Osteoblast (primary cell): ENCODE results near the gene GALM. TPM values are rescaled to one million over a fixed set of nuclear protein-coding genes. Genes with fewer than 3 reads are reported as not detected.

Source experiments
- DNase-seq: peaks from one replicate; pipeline ENCODE4 v3.0.0; 2011; ENCODE audit warnings: low spot score, mixed read lengths; ENCODE audit not compliant: insufficient read length; ENCODE audit errors: missing footprints
- H2AFZ ChIP-seq: 2 replicates; pipeline ENCODE4 v1.6.0; 2011; ENCODE audit warnings: mild to moderate bottlenecking, low read length
- H3K27ac ChIP-seq: 2 replicates; pipeline ENCODE4 v1.5.1; 2011; ENCODE audit warnings: mild to moderate bottlenecking, low read depth, low read length, moderate library complexity
- H3K27me3 ChIP-seq: 2 replicates; pipeline ENCODE4 v1.6.0; 2012; ENCODE audit warnings: mild to moderate bottlenecking, control low read depth, inconsistent platforms, low read length, moderate library complexity; ENCODE audit not compliant: insufficient read depth
- H3K36me3 ChIP-seq: 2 replicates; pipeline ENCODE4 v1.5.1; 2011; ENCODE audit warnings: mild to moderate bottlenecking, low read length, control low read depth, moderate library complexity; ENCODE audit not compliant: insufficient read depth
- H3K4me1 ChIP-seq: 2 replicates; pipeline ENCODE4 v1.5.1; 2011; ENCODE audit warnings: mild to moderate bottlenecking, low read length, control low read depth, moderate library complexity; ENCODE audit not compliant: insufficient read depth
- H3K4me2 ChIP-seq: 2 replicates; pipeline ENCODE4 v1.6.0; 2011; ENCODE audit warnings: mild to moderate bottlenecking, low read length; ENCODE audit not compliant: insufficient read depth
- H3K4me3 ChIP-seq: fragments of 200-600 bp; sonication (generic); 3 replicates; pipeline ENCODE4 v1.5.1; 2012; ENCODE audit warnings: mild to moderate bottlenecking, low read length, inconsistent platforms; ENCODE audit not compliant: insufficient read depth
- H3K79me2 ChIP-seq: 2 replicates; pipeline ENCODE4 v1.6.0; 2012; ENCODE audit warnings: mild to moderate bottlenecking, low read length, control low read depth, inconsistent platforms; ENCODE audit not compliant: insufficient read depth
- H3K9me3 ChIP-seq: 2 replicates; pipeline ENCODE4 v1.5.1; 2011; ENCODE audit warnings: low read depth, low read length, control low read depth
- H4K20me1 ChIP-seq: 2 replicates; pipeline ENCODE4 v1.6.0; 2012; ENCODE audit warnings: mild to moderate bottlenecking, low read length, control low read depth; ENCODE audit not compliant: insufficient read depth
- total RNA-seq: library from RNA; depleted of rRNA; stranded (reverse); fragments of >200 nt; gene quantifications from 2 replicates; pipeline ENCODE4 v1.2.3, GENCODE V29; 2012
- TF ChIP-seq, protein P1 (sequence below): IDR thresholded peaks from 2 replicates; pipeline ENCODE4 v1.5.1; 2011; ENCODE audit warnings: mild to moderate bottlenecking, low read depth, low read length, moderate library complexity; ENCODE audit errors: extremely low read depth

Gene GALM
- total RNA-seq, 1 donor = 50.7 TPM

DNA sequence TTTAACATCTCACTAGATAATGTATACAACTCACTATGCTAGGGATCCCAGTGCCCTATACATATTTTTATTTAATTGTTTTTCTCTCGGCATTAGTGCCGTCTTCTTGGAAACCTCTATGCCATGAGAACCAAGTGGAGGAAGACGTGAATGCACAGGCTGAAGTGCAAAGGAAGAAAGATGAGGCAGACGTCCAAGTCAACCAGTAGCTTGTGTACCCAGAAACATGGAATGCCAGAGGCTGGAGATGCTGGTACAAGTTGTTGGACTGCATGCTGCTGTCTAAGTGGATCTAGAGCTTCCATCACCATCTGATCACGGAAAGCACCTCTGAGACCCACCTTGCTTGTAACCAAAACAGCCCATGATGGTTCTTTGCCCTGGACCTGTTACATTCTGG, 99.6 kb downstream of the GALM start:
- Histone ChIP-seq H2AFZ (peak overlapping the region; percentile 56), H4K20me1 (no peaks in the 10 kb centered on the region), H3K4me2 (peak overlapping the region; percentile 51), H3K27me3 (no peaks in the 10 kb centered on the region), H3K79me2 (no peaks in the 10 kb centered on the region), H3K4me3 (no peak overlapping the region), H3K9me3 (no peaks in the 10 kb centered on the region), H3K36me3 (no peaks in the 10 kb centered on the region), H3K27ac (peak overlapping the region; percentile 51), H3K4me1 (peaks cover 19% of the 10 kb centered on the region)
- TF ChIP-seq, protein P1, sequence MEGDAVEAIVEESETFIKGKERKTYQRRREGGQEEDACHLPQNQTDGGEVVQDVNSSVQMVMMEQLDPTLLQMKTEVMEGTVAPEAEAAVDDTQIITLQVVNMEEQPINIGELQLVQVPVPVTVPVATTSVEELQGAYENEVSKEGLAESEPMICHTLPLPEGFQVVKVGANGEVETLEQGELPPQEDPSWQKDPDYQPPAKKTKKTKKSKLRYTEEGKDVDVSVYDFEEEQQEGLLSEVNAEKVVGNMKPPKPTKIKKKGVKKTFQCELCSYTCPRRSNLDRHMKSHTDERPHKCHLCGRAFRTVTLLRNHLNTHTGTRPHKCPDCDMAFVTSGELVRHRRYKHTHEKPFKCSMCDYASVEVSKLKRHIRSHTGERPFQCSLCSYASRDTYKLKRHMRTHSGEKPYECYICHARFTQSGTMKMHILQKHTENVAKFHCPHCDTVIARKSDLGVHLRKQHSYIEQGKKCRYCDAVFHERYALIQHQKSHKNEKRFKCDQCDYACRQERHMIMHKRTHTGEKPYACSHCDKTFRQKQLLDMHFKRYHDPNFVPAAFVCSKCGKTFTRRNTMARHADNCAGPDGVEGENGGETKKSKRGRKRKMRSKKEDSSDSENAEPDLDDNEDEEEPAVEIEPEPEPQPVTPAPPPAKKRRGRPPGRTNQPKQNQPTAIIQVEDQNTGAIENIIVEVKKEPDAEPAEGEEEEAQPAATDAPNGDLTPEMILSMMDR = no peak
- DNase-seq = no peak

DNA sequence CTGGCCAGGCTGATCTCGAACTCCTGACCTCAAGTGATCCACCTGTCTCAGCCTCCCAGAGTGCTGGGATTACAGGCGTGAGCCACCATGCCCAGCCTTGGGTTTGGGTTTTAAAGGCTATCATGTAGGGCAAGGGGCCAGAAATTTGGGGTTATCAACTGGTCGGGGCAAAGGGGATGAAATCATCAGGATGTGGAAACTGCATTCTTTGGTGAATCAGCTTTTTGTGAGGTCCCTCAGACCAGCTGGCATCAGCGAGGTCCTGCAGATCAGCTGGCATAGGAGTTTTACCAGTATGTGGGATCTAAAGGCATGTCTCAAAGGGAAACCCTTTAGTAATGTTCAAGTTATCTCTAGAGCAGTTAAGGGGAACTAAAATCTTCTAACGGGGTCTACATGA, 105.7 kb downstream of the GALM start:
- Histone ChIP-seq H3K27me3 (peaks cover 2% of the 10 kb centered on the region), H3K4me2 (peak overlapping the region; percentile 17), H3K27ac (no peak overlapping the region), H2AFZ (no peak overlapping the region), H3K4me1 (peaks cover 5% of the 10 kb centered on the region), H3K4me3 (no peak overlapping the region), H4K20me1 (no peaks in the 10 kb centered on the region), H3K36me3 (no peaks in the 10 kb centered on the region), H3K79me2 (no peaks in the 10 kb centered on the region), H3K9me3 (no peaks in the 10 kb centered on the region)
- DNase-seq = peak; percentile 91
- TF ChIP-seq, protein P1 = no peak

DNA sequence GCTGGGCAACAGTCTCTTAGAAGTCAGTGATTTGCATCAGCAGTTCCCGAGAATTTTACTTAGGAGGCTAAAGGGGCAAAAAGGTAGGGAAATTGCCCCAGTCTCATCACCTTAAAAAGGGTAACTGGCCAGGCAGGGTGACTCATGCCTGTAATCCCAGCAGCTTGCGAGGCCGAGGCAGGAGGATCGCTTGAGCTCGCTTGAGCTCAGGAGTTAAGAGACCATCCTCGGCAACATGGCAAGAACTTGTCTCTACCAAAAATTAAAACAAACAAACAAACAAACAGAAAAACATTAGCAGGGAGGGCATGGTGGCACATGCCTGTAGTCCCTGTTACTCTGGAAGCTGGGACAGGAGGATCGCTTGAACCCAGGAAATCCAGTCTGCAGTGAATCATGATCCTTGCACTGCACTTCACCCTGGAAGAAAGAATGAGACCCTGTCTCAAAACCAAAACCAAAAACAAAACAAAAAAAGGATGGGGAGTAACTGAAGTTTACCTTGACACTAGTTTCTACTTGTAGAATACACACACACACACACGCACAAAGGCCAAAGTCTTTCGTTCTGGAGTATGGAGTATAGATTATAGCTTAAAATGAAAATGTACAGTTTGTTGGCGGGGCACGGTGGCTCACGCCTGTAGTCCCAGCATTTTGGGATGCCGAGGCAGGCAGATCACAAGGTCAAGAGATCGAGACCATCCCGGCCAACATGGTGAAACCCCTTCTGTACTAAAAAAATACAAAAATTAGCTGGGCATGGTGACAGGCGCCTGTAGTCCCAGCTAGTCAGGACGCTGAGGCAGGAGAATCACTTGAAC, 109.4 kb downstream of the GALM start:
- peaks cover 2% of the 10 kb centered on the region for H3K27me3 ChIP-seq

DNA sequence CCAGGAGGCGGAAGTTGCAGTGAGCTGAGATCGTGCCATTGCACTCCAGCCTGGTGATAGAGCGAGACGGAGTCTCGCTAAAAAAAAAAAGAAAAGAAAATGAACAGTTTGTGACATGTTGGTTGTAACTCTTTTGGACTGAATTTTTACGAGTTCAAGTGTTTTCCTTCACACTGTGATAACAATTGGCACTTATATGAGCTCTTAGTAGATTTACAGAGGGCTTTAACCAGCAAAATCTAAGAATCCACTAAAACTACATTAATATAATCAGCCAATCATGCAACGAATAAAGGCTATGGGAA, 110.0 kb downstream of the GALM start:
- H3K4me2 ChIP-seq = no peak overlapping the region

More for the DNA sequence above, 109.4 kb downstream of the GALM start:
- peaks cover 10% of the 10 kb centered on the region for H3K79me2 ChIP-seq
- no peaks in the 10 kb centered on the region for H3K36me3 ChIP-seq
- DNase-seq = no peak
- no peak overlapping the region for H3K4me3 ChIP-seq
- no peak overlapping the region for H3K4me2 ChIP-seq
- H3K9me3 ChIP-seq = no peaks in the 10 kb centered on the region
- no peak overlapping the region for H3K27ac ChIP-seq
- H4K20me1 ChIP-seq = no peaks in the 10 kb centered on the region
- TF ChIP-seq, protein P1 = no peak
- H3K4me1 ChIP-seq = peaks cover 10% of the 10 kb centered on the region
- no peak overlapping the region for H2AFZ ChIP-seq

More for the DNA sequence above, 110.0 kb downstream of the GALM start:
- peaks cover 10% of the 10 kb centered on the region for H3K79me2 ChIP-seq
- no peaks in the 10 kb centered on the region for H3K36me3 ChIP-seq
- no peaks in the 10 kb centered on the region for H4K20me1 ChIP-seq
- H3K4me3 ChIP-seq = no peak overlapping the region
- no peak overlapping the region for H2AFZ ChIP-seq
- TF ChIP-seq, protein P1 = no peak
- DNase-seq = no peak
- H3K27me3 ChIP-seq = peaks cover 2% of the 10 kb centered on the region
- H3K4me1 ChIP-seq = peaks cover 10% of the 10 kb centered on the region
- H3K9me3 ChIP-seq = no peaks in the 10 kb centered on the region
- H3K27ac ChIP-seq = no peak overlapping the region
